Measurements from ENCODE around the gene GJD3.

- TF ChIP-seq CTCF (conservative IDR thresholded peaks at IDR 0.05; ENCODE audit: low read length) (no peak), EZH2phosphoT487 (IDR thresholded peaks at IDR 0.05; ENCODE audit: borderline replicate concordance) (no peak)
Observed at GRCh38 chr17:40328386-40328766, 36.2 kb downstream of the GJD3 start.
